Activated CD8-positive, alpha-beta memory T cell treated with anti-CD3 and anti-CD28 coated beads, Interleukin-2, amount 50 U/mL, for 48 hours (primary cell): ENCODE data around the gene ENHO.
"Not testable (repeated sequence)": the region's sequence is repeated elsewhere in the genome, so short reads cannot be mapped to it uniquely, and the experiment has no call there.

Source experiments
- DNase-seq: peaks from one replicate; pipeline ENCODE4 v3.0.0-alpha.2; 2020

ENHO gene

DNA sequence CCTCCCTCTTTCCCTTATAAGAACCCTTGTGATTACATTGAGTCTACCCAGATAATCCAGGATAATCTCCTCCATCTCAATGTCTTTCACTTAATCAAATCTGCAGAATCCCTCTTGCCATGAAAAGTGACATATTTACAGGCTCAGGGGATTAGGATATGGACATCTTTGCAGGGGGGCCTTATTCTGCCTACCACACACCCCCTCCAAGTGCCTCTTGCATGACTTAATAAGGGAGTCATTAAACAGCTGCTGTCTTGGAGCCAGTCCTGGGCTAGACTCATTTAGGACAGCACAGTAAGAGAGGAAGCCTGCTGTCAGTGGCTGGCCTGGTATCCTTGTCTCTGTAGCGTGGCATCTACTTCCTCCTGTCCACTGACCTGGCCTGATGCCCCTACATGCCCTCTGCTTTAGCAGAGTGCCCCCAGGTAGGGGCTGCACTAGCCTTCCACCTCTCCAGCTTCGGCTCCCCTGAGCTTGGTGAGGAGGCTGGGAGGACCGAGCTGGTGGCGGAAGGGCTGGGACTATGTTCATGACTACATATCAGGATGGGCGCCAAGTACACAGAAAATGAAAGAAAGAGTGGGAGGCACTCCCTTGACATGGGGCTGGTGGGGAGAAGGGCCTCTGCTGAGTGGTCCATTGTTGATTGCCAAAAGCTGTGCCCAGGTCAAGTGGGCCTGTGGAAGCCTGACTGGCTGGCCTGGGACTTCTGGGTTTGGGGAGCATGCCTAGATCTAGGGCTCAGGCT, 17.2 kb downstream of the ENHO start:
- DNase-seq, result no peak

DNA sequence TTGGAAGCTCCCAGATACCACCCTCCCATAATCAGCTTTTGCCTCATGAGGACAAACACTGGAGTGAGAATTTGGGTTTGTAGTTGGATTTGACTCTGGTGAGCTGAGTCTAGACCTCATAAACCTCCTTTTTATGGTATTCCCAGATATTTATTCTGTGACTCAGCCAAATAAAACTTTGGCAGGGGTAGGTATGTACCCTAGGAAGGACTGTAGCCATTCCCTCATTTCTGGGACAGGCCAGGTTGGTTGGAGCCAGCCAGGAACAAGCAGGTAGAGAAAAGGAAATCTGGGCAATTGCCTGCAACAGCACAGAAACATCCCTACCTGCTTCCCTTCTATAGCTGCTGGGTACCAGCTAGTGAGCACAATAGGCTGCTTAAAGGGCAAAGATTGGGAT, 19.4 kb downstream of the ENHO start:
- no peak for DNase-seq

DNA sequence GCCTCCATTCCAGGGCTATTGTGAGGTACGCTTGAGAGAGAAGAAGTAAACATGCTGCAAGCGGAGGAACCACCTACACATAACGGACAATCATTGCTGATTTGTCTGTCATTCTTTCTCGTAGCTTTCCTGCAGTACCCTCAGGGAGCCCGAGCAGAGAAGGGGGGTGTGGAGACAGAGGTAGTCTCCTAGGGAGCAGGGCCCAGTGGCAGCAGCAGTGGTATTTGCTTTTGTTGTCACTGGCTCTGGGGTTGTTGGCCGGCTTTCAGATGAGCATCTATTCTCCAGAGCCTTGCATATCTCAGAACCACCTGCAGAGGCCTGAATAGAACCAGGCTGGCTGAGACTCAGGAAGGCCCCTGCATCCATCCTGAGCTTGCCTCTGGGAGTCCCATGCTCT, 19.9 kb downstream of the ENHO start:
- no peak for DNase-seq

DNA sequence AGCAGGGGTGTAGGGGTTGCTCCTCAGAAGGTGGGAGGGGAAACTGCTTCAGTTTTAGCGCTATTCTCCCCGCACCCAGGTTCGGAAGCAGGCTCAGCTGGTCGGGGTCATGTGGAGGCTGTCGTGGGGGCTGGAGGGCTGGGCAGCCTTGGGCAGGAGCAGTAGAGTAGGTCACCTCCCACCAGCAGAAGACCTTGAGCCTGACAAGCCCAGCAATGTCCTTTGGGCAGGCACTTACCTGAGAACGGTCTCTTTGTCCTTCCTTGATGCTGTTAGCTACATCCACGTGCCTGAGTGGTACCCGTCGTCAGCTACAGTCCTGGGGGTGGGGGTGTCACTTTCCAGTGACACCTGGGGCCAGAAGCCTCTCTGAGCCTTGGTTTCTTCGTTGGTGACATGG, 20.3 kb downstream of the ENHO start:
- no peak for DNase-seq

DNA sequence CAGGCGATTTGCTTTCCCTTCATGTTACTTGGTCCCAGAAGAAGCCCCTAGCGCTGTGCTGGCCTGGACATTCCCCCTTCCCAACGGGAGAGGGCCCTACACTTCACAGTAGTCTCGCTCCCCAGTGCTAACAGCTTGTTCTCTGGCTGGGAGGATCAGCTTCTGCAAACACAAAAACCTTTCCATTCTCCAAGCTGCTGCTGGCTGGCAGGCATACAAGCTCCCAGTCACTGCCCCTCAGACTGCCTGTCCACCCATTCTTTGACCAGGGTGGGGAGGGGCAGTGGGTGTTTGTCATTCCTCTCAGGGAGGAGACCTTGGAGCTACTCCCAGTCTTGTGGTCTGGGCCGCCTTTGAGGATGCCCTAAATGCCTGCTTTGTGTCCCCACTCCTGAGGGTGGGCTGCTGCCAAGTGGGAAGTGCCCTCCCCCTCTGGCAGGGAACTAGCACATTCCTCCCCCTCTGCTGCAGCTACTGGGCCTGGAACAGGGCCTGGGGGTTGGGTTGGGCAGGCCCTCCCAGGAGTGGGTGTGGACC, 20.8 kb downstream of the ENHO start:
- no peak for DNase-seq

DNA sequence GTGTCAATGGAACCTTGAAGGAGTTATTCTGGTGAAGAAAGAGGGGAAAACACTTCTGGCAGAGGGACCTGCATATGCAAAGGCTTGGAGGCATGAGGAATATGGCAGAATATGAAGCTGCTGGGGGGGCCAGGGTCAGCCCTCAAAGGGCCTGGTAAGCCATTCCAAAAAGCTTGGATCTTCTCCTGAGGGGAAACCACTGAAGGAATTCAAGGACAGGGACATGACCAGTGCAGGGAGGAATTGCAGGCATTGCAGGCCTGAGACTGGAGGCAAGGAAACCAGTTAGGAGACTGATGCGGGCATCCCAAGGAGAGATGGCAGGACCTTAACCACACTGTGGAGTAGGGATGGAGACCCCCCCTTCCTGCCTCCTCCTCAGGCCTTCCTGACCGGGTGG, 21.4 kb downstream of the ENHO start:
- DNase-seq, result no peak

DNA sequence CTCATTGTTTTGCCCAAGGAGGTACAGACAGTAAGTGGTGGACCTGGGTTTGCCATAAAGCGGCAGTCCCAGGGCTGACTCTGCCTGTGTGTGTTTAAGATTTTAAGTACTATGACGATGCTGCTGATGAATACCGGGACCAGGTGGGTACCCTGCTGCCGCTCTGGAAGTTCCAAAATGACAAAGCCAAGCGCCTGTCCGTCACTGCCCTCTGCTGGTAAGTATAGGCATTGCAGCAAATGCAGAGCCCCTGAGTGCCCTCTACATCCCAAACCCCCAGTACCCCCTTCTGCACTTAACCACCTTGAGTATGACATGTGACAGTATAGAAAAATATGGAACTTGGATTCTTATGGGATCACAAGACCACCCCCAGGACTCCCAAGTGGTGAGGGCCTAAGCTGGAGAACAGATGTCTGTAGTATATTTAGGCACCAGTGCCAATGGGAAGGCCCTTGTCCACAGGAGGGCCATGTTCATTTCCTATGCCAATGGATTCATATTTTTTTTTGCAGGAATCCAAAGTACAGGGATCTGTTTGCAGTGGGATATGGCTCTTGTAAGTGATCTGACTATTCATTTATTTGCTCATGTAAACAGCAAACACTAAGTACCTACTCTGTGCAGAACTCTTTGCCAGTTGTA, 22.0 kb downstream of the ENHO start:
- peak; percentile 93 for DNase-seq

DNA sequence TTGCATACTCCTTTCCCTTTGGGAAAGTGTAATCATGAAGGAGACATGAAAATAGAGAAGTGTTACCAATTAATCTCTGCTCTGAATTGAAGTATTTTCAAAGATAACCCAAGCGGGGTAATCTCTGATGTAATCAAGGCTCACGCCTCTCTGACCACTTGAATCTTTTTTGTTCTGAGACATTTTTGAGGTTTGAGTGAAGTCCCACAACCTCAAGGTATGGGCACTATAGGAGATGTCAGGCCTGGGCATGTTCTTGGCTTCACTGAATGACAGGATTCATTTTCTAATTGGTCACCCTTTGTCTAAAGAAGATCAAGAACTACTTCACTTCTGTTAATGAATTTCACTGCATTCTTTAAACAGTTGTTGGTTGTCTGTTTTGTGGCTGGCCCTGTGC, 23.7 kb downstream of the ENHO start:
- no peak for DNase-seq

DNA sequence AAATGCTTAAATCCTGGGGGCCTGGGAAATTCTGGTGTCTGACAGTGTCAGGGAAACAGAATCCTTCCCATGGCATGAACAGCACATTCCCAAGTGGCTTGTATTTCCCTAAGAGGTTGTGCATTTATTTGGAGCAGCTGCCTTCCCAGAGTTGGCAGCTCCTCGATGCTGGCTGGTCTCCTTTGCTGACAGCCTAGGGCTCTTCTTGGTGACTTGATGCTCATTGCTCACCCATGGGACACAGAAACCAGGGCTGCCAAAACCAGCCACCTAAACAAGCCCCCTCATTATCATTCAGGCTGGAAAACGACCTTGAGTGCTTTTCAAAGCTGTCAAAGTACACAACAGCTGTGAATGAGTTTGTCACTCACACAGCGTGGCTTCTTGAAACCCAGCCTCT, 24.2 kb downstream of the ENHO start:
- DNase-seq, result no peak

DNA sequence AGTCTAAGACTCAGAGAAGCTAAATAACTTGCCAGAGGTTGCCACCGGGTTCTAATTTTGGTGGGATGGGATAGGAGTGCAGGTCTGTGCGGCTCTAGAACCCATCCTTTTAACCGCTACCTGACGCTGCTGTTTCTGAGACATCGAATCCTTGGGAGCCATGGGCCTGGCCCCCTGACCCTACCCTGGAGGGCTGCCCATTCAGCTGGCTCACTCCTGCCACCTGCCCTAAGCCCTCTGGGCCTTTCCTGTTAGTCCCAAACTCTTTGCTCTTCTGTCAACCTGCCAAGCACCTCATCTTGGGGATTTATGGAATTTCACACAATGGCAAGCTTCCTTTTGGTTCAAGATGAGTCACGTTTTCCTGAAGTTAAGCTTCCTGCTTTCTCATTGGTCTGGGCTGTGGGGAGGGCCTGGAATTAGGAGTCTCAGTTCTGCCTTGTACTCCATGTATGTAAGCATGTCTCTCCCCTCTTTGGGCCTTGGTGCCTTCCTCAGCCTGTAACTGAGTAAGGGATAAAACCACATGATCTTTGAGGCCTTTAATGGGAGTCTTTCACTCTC, 26.6 kb downstream of the ENHO start:
- no peak for DNase-seq

DNA sequence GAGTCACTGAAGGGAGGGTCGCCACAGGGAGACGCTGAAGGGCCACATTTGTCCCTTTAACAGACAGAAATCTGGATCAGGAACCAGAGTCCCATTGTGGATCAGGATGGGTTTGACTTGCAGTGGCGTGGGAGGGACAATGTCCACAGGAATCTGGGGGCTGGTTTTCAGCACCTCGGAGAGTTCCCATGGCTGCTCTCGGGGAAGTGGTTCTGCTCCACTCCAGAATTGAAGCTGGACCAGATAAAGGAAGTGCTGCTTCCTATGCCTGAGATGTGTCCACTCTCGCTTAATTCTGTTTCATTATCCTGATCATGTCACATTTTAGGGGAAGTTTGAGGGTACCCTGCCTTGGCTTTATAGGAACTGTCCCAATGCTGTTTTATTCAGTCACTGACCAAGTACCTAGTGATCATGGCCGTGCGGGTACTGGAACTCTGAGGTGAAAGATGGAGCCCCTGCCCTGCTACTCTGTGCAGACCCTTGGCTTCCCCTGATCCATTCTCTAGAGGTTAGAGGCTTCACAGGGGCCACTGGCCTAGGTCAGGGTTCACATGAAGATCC, 28.7 kb downstream of the ENHO start:
- DNase-seq, result peak; percentile 63

DNA sequence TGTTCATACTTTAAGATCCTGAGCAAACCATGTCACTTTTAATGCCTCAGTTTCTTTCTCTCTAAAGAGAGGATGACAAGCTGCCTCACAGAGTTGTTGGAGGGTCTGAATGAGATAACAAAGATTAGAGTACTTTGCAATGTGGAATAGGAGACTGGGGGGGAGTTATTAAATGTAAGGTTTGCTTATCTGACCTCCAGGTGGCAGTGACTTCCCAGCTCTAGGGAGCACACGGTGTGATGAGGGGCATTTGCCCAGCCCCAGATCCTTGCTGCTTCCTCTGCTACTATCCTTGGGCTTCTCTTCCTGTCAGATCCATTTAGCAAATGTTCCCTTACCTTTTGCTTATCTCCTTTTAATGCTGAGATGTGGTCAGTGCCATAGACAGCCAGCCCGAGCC, 30.7 kb downstream of the ENHO start:
- DNase-seq, result no peak

DNA sequence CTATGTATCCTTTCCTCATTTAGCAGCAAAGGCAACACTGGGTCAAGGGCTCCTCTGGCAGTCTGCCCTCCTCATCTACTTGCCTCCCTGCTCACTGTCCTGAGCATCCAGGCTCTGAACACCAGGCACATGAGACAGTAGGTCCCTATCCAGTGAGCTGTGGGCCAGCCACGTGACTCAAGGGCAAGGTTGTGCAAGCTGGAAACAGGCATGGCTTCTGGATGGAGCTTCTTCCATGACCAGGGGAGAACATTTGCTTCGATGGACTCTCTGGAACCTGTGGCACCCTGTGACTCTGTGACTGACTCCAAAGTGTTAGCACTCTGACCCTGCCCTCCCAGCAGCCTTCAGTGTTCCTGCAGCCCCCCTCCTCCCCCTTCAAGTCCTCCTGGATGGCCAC, 31.2 kb downstream of the ENHO start:
- no peak for DNase-seq

DNA sequence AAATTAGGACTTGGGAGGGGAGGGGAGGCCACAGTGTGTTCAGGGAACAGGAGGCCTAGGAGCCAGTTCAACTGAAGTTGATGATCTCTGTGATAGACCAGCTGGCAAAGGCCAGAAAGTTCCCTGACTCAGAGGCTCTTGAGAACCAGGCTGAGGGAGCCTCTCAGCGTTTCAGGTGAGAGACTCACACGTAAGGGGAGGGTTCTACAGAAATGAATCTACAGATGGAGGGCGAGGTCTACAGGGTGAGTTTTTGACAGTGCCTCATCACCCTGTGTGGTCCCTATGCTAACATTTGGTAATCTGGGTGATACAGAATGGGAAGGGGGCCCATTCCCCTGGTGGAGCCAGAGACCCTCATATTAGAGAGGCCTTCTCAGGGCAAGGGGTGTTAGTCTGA, 32.0 kb downstream of the ENHO start:
- no peak for DNase-seq

DNA sequence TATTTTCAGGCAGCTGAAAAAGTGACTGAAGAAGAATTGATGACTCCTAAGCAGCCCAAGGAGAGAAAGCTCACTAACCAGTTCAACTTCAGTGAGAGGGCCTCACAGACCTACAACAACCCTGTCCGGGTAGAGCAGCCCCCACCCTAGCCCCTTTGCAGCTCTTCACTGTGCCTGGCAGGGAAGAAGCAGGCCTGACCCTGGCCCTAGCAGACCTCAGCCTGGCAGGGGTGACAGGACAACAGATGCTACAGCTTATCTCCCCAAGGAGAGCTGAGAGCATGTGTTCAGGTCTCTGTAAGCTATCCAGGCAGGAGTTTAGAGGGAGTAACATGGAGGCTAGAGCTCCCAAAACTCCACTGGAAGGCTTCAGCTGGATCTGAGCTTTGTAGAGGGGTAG, 32.4 kb downstream of the ENHO start:
- DNase-seq, result no peak

DNA sequence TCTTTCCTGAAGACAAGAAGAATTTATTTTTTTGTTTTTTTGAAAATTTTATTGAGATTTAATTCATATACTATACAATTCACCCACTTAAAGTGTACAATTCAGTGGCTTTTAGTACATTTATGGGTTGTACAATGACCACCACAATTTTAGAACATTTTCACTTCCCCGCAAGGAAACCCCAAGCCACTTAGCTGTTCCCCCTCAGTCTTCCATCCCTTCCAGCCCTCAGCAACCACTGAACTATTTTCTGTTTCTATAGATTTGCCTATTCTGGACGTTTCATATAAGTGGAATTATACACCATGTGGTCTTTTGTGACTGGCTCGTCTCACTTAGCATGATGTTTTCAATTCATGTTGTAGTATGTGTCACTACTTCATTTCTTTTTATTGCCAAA, 36.2 kb downstream of the ENHO start:
- no peak for DNase-seq

DNA sequence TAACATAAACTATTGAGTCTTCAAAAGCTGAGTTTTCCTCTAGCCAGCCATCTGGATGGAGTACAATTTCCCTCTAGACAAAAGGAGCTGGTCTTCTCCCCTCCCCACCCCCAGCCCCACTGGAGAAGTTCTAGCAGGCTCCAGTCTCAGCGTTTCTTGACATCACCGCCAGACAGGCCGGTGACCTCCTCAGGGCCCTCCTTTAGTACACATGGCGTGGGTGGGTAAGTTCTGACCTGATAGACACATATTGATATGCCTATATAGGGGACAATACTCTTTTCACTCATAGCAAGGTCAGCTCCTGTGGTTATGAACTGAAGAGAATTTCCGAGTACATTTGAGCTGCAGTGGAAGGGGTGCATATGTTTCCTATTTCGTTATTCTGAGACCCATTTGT, 37.0 kb downstream of the ENHO start:
- DNase-seq, result no peak

DNA sequence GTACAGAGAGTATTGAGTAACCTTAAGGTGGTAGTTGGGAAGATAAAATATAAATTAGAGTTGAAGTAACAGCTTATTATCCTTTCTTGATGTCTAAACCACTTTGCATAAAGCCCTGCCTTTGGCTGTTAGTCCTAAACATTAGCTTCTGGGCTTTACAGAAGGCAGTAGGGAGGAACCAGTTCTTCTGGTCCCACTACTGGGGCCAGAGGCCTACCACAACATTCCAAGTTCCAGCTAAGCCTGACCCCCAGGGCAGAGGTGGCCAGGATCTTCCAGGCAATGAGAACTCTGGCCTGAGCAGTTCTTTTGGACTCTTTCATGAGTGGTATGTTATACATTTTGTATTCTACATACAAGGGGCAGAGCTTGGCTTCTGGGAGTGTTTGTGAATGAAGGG, 38.1 kb downstream of the ENHO start:
- DNase-seq, result no peak

DNA sequence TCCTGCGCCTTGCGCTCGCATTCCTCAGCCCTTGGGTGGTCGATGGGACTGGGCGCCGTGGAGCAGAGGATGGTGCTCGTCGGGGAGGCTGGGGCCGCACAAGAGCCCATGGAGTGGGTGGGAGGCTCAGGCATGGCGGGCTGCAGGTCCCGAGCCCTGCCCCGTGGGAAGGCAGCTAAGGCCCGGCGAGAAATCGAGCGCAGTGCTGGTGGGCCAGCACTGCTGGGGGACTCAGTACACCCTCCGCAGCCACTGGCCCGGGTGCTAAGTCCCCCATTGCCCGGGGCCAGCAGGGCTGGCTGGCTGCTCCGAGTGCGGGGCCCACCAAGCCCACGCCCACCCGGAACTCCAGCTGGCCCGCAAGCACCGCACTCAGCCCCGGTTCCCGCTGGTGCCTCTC, 40.0 kb downstream of the ENHO start:
- DNase-seq, result not testable (repeated sequence)

DNA sequence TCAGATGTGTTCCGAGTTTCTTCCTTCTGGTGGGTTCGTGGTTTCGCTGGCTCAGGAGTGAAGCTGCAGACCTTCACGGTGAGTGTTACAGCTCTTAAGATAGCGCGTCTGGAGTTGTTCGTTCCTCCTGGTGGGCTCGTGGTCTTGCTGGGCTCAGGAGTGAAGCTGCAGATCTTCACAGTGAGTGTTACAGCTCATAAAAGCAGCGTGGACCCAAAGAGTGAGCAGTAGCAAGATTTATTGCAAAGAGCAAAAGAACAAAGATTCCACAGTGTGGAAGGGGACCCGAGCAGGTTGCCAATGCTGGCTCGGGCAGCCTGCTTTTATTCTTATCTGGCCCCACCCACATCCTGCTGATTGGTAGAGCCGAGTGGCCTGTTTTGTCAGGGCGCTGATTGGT, 41.2 kb downstream of the ENHO start:
- DNase-seq, result peak; percentile 33

DNA sequence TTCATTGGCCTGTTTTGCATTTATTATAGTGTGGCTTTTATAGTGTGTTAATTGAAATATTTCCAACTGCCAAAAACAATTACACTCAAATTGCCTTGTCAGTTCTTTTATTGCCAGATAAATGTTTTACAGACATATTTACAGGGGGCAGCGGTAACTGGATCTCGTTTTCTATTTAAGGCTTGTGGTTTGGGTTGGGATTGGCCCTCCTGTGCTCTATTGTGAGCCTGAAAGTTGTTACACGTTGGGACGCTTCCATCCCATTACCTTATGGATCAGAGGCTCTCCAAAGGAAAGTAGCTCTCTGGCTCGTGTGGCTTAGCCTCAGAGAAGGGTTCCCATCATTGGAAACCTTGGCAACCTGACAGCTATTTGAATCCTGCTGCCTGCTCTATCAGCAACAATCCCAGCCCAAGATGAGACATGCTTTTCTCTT, 43.3 kb downstream of the ENHO start:
- no peak for DNase-seq

DNA sequence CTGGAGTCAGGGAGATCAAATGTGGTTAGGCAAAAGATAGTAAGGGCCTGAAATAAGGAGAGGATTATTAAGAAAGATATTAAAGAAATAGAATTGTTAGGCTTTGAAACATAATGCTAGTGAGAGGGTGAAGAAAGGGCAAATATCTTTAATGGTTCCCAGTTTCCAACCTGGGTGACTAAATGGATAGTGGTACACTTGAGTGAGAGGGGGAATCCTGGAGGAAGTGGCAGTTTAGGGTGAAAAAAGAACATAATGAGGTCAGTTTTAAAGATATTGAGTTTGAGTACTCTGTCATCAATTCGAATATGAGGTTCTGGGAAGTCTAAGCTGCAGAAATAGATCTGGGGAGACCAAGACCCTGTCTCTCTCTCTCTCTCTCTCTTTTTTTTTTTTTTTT, 45.2 kb downstream of the ENHO start:
- DNase-seq, result no peak

DNA sequence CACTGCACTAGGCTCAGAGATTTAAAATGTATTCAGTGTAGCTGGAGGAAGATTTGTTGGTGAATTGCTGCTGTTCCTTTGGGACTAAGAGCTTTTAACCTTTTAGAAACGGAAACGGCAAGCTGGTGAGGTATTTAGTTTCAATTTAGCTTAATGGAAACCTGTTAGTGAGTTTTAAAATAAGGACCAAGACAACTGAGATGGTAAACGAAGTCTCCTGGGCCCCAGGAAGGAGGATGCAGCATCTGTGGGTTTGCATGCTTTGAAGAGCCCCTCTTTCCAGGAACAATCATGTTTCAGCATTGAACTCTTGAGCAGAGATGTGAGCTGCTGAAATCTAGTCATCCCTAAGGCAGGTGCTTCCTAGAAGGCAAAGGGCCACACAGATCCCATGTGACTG, 47.7 kb downstream of the ENHO start:
- no peak for DNase-seq
